GM12878 (cell line): ENCODE results near the gene GUCA1A. TPM values are rescaled to one million over a fixed set of nuclear protein-coding genes. Genes with fewer than 3 reads are reported as not detected.

ENCODE experiments used
- ATAC-seq: fragments of 200-7000 bp; cut with Tn5 transposase; 3 replicates; pipeline ENCODE4 v1.9.1; 2020; ENCODE audit warnings: mild to moderate bottlenecking, moderate library complexity
- BruUV-seq: library from RNA; stranded (reverse); fragments of 400-500 nt; replicated peaks from 2 replicates; lab custom pipeline; 2021; lab: Mats Ljungman, UMichigan
- CTCF ChIA-PET: fragments of 300-600 bp; sonication (Branson Sonifier 250); formaldehyde crosslinking; extraction: SDS; loops from one replicate; lab custom pipeline; 2021; ENCODE audit warnings: inconsistent platforms; lab: Yijun Ruan, JAX
- POLR2A ChIA-PET: fragments of 350-600 bp; formaldehyde crosslinking; extraction: SDS; loops from one replicate; lab custom pipeline; 2021; ENCODE audit warnings: inconsistent platforms; lab: Charles Lee
- RAD21 ChIA-PET: fragments of 300-600 bp; sonication (Branson Sonifier 250); formaldehyde crosslinking; loops from one replicate; lab custom pipeline; 2023; ENCODE audit warnings: antibody characterized with exemption; ENCODE audit not compliant: unreplicated experiment; lab: Charles Lee
- SMC1A ChIA-PET: fragments of 300-600 bp; sonication (Branson Sonifier 250); formaldehyde crosslinking; loops from one replicate; lab custom pipeline; 2023; ENCODE audit not compliant: unreplicated experiment, uncharacterized antibody; lab: Charles Lee
- DNase-seq: peaks from one replicate; pipeline ENCODE4 v3.0.0-alpha.2; 2011; ENCODE audit warnings: low read depth, low spot score
- FAIRE-seq: peaks from 3 replicates; lab custom pipeline; 2011; peaks lifted over from hg19 to GRCh38; lab: Jason Lieb, UNC
- H2AFZ ChIP-seq: 2 replicates; pipeline ENCODE4 v1.6.0; 2011; ENCODE audit warnings: low read depth, low read length, control low read depth; ENCODE audit not compliant: control insufficient read depth
- H3K27ac ChIP-seq: 2 replicates; pipeline ENCODE4 v1.5.1; 2011; ENCODE audit warnings: control low read depth; ENCODE audit not compliant: control insufficient read depth, insufficient read depth
- H3K27me3 ChIP-seq, 2 experiments: replicated peaks in 1 of 2; 2 replicates each; pipeline versions ENCODE4 v1.6.0 to v1.6.1; 2011; ENCODE audit warnings: low read length in 1 of 2; ENCODE audit not compliant: control insufficient read depth in 2 of 2, insufficient read depth in 2 of 2
- H3K36me3 ChIP-seq, 2 experiments: 2 replicates each; pipeline ENCODE4 v1.5.1; 2011; ENCODE audit warnings: low read length in 1 of 2; ENCODE audit not compliant: control insufficient read depth in 2 of 2, insufficient read depth in 2 of 2
- H3K4me1 ChIP-seq: 2 replicates; pipeline ENCODE4 v1.6.1; 2011; ENCODE audit warnings: mild to moderate bottlenecking, low read length, moderate library complexity, mixed read lengths; ENCODE audit not compliant: control insufficient read depth, insufficient read depth
- H3K4me2 ChIP-seq: 2 replicates; pipeline ENCODE4 v1.6.0; 2011; ENCODE audit warnings: control low read depth; ENCODE audit not compliant: control insufficient read depth, insufficient read depth
- H3K4me3 ChIP-seq: fragments of 200-600 bp; sonication (generic); 2 replicates; pipeline ENCODE4 v1.5.1; 2016
- H3K79me2 ChIP-seq: 2 replicates; pipeline ENCODE4 v1.6.0; 2011; ENCODE audit warnings: low read length; ENCODE audit not compliant: control insufficient read depth, insufficient read depth
- H3K9ac ChIP-seq: 2 replicates; pipeline ENCODE4 v1.8.0; 2011; ENCODE audit warnings: low read length, control low read depth, mixed read lengths; ENCODE audit not compliant: control insufficient read depth, insufficient read depth
- H3K9me3 ChIP-seq: replicated peaks from 3 replicates; pipeline ENCODE4 v1.5.1; 2011; ENCODE audit warnings: mild to moderate bottlenecking, low read length; ENCODE audit not compliant: control insufficient read depth, insufficient read depth
- H4K20me1 ChIP-seq: 2 replicates; pipeline ENCODE4 v1.6.0; 2011; ENCODE audit not compliant: control insufficient read depth, insufficient read depth
- BHLHE40 ChIP-seq, 2 experiments: fragments of 450-650 bp in 1 of 2; IDR thresholded peaks; 2 replicates each; pipeline ENCODE4 v1.6.1; 2011 to 2017; ENCODE audit warnings: low read depth in 2 of 2, borderline replicate concordance in 1 of 2, improper control_type of control experiment in 1 of 2, low read length in 1 of 2, mild to moderate bottlenecking in 1 of 2
- BRCA1 ChIP-seq: IDR thresholded peaks from 2 replicates; pipeline ENCODE4 v1.6.1; 2011; ENCODE audit warnings: low read depth, low read length, improper control_type of control experiment
- CHD4 ChIP-seq: fragments of 200-600 bp; sonication (generic); IDR thresholded peaks from 2 replicates; pipeline ENCODE4 v1.6.1; 2016; ENCODE audit warnings: mild to moderate bottlenecking
- GATAD2B ChIP-seq: fragments of 450-650 bp; conservative IDR thresholded peaks from 2 replicates; pipeline ENCODE4 v1.6.1; 2017; ENCODE audit warnings: low read depth, mild to moderate bottlenecking, moderate library complexity
- HDAC2 ChIP-seq: fragments of 200-600 bp; sonication (generic); IDR thresholded peaks from 2 replicates; pipeline ENCODE4 v1.6.1; 2017
- JUNB ChIP-seq: IDR thresholded peaks from 2 replicates; pipeline ENCODE4 v1.6.1; 2016; ENCODE audit warnings: antibody characterized with exemption, mild to moderate bottlenecking
- MYC ChIP-seq: IDR thresholded peaks from 2 replicates; pipeline ENCODE4 v1.6.1; 2011; ENCODE audit warnings: mild to moderate bottlenecking, low read length, moderate library complexity, inconsistent platforms; ENCODE audit not compliant: insufficient read depth, insufficient replicate concordance, insufficient read length, severe bottlenecking
- NFIC ChIP-seq: IDR thresholded peaks from 2 replicates; pipeline ENCODE4 v1.6.1; 2012; ENCODE audit warnings: low read depth, mild to moderate bottlenecking, inconsistent platforms, low read length, moderate library complexity
- NRF1 ChIP-seq: conservative IDR thresholded peaks from 2 replicates; pipeline ENCODE4 v1.6.1; 2011; ENCODE audit warnings: mild to moderate bottlenecking, low read depth, low read length, improper control_type of control experiment
- POU2F2 ChIP-seq: IDR thresholded peaks from 3 replicates; pipeline ENCODE4 v1.6.1; 2011; ENCODE audit warnings: low read depth, mild to moderate bottlenecking, low read length, borderline replicate concordance
- RBBP5 ChIP-seq: fragments of 200-600 bp; sonication (generic); conservative IDR thresholded peaks from 2 replicates; pipeline ENCODE4 v1.6.1; 2016
- SPI1 ChIP-seq: IDR thresholded peaks from 2 replicates; pipeline ENCODE4 v1.6.1; 2011; ENCODE audit warnings: low read depth, mild to moderate bottlenecking, low read length, moderate library complexity, borderline replicate concordance; ENCODE audit not compliant: insufficient read depth
- ZNF24 ChIP-seq: fragments of 450-650 bp; IDR thresholded peaks from 2 replicates; pipeline ENCODE4 v1.6.1; 2017; ENCODE audit warnings: antibody characterized with exemption, mild to moderate bottlenecking
- ZNF274 ChIP-seq: IDR thresholded peaks from one replicate; pipeline ENCODE4 v1.8.0; 2011; ENCODE audit not compliant: insufficient read length, insufficient read depth
- WGBS: methylation state at CpG from one replicate; pipeline ENCODE4 v1.1.6; 2016; ENCODE audit warnings: low lambda C conversion rate; ENCODE audit not compliant: insufficient replicate concordance, insufficient coverage; ENCODE audit errors: missing lambda C conversion rate; 5-methylcytosine and 5-hydroxymethylcytosine counted together
- in situ Hi-C: fragments of 300-500 bp; cut with MboI; formaldehyde crosslinking; loops from 9 replicates; pipeline ENCODE4 v1.14.3; 2018; ENCODE audit warnings: mixed read lengths
- intact Hi-C: fragments of 100-400 bp; cut with micrococcal nuclease; formaldehyde crosslinking; loops from one replicate; pipeline ENCODE4 v1.14.2; 2022; ENCODE audit not compliant: unreplicated experiment
- polyA plus RNA-seq, 11 experiments: library from polyadenylated mRNA; depleted of rRNA in 4 of 11; unstranded in 6 of 11; stranded (reverse) in 5 of 11; fragments of >200 nt; fragmentation: Nextera tagmentation in 4 of 11; fragmentation: Illumina TruSeq in 1 of 11; extraction: Ambion mirVana in 4 of 11; extraction: Trizol in 1 of 11; gene quantifications; 1 replicate in 1 of 11; 2 replicates in 10 of 11; pipeline versions ENCODE4 v1.2.1 to v1.2.3, GENCODE V29; 2011 to 2016; ENCODE audit warnings: inconsistent platforms in 2 of 11, missing spikeins in 2 of 11, low read depth in 1 of 11
- total RNA-seq, 4 experiments: library from RNA; depleted of rRNA in 3 of 4; stranded (reverse); fragments of >200 nt in 3 of 4; fragmentation: Illumina TruSeq in 1 of 4; extraction: Trizol in 1 of 4; gene quantifications; 2 replicates each; pipeline versions ENCODE4 v1.2.1 to v1.2.3, GENCODE V29; 2013 to 2021

Gene GUCA1A
- total and polyA plus RNA-seq, 10 of the 15 experiments (the other 5 are each of a cell fraction or from before 2014, with no cell fraction given): not detected

DNA sequence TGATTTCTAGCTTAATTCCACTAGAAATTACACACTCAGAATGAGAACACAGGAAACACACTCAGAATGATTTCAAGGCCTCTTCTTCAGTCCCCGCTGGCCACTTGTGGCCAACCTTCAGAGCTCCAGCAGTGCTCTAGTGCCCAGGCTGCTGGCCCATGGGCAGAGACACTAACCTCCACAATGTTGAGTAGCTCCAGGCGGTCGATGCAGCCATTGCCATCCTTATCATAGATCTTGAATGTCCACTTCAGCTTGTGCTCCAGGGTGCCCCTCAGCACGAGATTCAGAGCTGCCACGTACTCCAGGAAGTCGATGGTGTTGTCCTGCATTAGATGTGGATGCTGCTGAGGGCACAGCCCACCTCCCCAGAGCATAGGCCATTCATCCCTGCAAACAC is 15.2 kb downstream of the GUCA1A start:
- Histone ChIP-seq H2AFZ (no peak overlapping the region), H4K20me1 (no peaks in the 10 kb centered on the region), H3K9me3 (no peaks in the 10 kb centered on the region), H3K27ac (no peak overlapping the region), H3K27me3 (no peaks in the 10 kb centered on the region; a peak in 1 of 4 replicates), H3K4me3 (no peak overlapping the region), H3K9ac (no peak overlapping the region), H3K4me2 (no peak overlapping the region), H3K36me3 (no peaks in the 10 kb centered on the region), H3K4me1 (no peaks in the 10 kb centered on the region), H3K79me2 (no peaks in the 10 kb centered on the region)
- FAIRE-seq: no peak
- in situ Hi-C loops (no loop called here), intact Hi-C loops (no loop called here)
- no peak for DNase-seq
- WGBS: 70% methylated on average over 6 of the region's 6 CpGs
- RAD21 ChIA-PET: interaction anchor here (0.6 kb wide), 1 partner anchor 187 kb away, joined by 3 read pairs; no protein-coding TSS in a partner anchor
- no TSS peak for BruUV-seq
- SMC1A ChIA-PET: interaction anchor here (1.0 kb wide), 1 partner anchor 26 kb away, joined by 4 read pairs; no protein-coding TSS in a partner anchor
- CTCF ChIA-PET: interaction anchor here (0.7 to 2.2 kb wide), 2 partner anchors 22 to 26 kb away, joined by 3 to 7 read pairs; no protein-coding TSS in a partner anchor
- TF ChIP-seq ZNF274: no peak
- no peak for TF ChIP-seq BHLHE40 (IDR thresholded peaks at IDR 0.05; ENCODE audit: borderline replicate concordance in 1 of 2, low read depth in 2 of 2, low read length in 1 of 2)
- TF ChIP-seq ZNF24: no peak
- no peak for TF ChIP-seq NFIC
- no peak for TF ChIP-seq JUNB
- TF ChIP-seq NRF1: no peak
- TF ChIP-seq CHD4: no peak
- no peak for TF ChIP-seq POU2F2
- TF ChIP-seq MYC: no peak
- TF ChIP-seq BRCA1: no peak
- no peak for TF ChIP-seq HDAC2
- no peak for TF ChIP-seq SPI1
- no peak for TF ChIP-seq RBBP5
- no peak for TF ChIP-seq GATAD2B
- POLR2A ChIA-PET: no interaction called here
- ATAC-seq: no peak
